HG03442 (cell line): Measurements from ENCODE around the gene DHRS7.

Source experiments
- ATAC-seq: cut with Tn5 transposase; IDR thresholded peaks from one replicate; pipeline ENCODE4 v1.9.1; 2021; ENCODE audit warnings: mild to moderate bottlenecking, moderate library complexity; ENCODE audit not compliant: unreplicated experiment

Gene DHRS7

DNA sequence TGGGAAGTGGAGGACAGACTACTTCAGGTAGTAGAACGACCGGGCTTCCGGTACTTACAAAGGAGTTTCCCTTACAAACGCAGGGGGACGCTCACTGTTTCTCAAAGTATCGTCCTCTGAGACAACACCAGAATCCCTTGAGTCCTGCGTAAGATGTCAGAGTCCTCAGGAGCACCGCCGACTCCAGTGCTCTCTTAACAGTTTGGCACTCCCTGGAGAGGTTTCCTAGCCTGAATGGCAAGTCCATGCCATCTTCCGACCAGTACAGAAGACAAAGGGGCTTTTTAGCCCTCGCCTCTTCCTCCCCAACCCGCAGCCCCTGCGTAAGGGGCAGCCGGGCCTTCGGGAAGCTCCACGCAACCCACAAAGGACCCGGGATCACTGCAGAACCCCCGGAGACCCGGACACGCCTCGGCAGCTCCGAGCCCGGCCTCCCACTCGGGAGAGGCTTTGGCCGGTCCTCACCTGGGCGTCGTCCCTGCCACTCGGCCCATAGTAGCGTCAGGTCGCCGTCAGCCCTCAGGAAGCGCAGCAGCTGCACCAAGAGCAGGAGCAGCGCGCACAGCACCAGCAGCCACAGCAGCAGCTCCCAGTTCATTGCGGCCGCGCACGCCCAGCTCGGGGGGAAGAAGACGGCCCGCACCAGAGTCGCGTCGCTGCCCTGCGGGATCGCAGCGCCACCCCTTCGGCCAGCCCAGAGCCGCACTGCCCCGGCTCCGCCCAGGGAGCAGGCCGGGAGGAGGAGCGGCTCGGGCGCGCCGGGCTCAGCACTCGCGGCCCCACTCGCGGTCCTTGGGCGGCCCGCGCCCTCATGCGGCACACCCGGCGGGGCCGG, at the start of gene DHRS7:
Gene DHRS7, minus strand, starts transcription at position 687 of the 835 bp plus-strand sequence. Its CDS starts 89 bp downstream, at position 598.
- peak; percentile 87 for ATAC-seq

GRCh38 chr14:60214415-60215126, 49.4 kb upstream of the DHRS7 start:
- no peak for ATAC-seq

- ATAC-seq: no peak
Measured at GRCh38 chr14:60214003-60214402, 48.8 kb upstream of the DHRS7 start.

- ATAC-seq: peak; percentile 92
Measured at GRCh38 chr14:60212503-60213371, 47.5 kb upstream of the DHRS7 start.

- ATAC-seq: no peak
Measured at GRCh38 chr14:60211153-60211552, 46.0 kb upstream of the DHRS7 start.

GRCh38 chr14:60210703-60211102, 45.5 kb upstream of the DHRS7 start:
- no peak for ATAC-seq

DNA sequence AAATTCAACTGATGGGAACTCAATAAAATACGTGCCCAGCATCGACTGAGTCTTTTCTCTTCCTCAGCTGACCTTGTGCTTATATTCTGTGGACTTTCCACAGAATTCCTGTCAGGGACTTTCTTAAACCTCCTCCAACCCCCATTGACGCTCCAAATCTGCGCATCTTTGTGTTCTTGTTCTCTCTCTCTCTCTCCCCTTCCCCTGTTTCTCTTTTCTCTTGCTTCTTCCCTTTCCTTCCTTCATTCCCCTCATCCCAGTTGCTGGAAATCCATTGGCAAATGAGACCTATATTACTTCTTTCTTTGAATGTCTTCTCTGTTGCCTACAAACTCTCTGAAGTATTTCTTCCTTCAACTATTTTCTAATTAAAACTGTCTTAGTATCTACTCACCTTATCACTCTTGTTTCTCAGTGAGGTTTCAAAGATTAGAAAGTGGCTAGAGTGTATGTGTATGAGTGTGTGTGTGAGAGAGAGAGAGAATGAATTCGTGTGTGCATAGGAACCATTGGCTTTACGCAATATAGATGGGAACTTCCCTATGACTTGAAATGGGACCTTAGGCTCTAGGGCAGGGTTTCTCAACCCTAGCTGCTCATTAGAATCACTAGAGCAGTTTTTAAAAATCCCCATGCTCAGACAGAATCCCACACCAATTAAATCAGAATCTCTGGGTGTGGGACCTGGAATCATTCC, 41.8 kb upstream of the DHRS7 start:
- ATAC-seq: peak; percentile 38

GRCh38 chr14:60206249-60206670, 41.1 kb upstream of the DHRS7 start:
- ATAC-seq: no peak

GRCh38 chr14:60204843-60205774, 39.9 kb upstream of the DHRS7 start:
- ATAC-seq: peak; percentile 53

DNA sequence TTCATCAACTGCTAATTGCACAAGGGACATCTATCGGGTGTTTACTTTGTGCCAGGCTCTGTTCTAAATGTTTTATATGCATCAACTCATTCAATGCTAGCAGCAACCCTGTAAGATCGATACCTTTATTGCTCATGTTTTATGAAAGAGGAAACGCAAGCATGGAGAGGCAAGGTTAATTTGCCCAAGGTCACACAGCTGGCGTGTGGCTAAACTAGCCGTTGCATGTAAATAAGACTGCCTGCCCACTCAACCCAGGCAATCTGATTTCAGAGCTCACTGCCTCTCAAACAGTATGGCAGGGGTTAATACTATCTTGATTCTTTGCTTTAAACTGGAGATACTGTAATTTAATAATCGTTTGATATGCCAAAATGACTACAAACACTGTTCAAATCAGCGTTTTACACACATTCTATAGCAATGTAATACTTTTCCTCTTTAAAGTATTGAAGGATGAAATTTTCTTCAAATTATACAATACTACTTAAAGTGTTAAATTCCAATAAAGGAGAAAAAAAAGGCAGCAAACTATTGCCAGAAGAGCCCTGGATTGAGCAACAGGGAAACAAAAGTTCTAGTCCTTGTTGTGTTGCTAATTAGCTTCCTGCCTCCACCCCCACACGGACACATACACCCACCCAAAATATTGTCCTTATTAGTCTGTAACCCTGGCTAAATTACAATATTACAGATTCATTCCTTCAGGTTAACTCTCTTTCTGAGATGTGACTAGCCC, 39.1 kb upstream of the DHRS7 start:
- peak; percentile 68 for ATAC-seq

GRCh38 chr14:60199321-60199720, 34.1 kb upstream of the DHRS7 start:
- no peak for ATAC-seq

- ATAC-seq: no peak
Measured at GRCh38 chr14:60197629-60198303, 32.6 kb upstream of the DHRS7 start.

DNA sequence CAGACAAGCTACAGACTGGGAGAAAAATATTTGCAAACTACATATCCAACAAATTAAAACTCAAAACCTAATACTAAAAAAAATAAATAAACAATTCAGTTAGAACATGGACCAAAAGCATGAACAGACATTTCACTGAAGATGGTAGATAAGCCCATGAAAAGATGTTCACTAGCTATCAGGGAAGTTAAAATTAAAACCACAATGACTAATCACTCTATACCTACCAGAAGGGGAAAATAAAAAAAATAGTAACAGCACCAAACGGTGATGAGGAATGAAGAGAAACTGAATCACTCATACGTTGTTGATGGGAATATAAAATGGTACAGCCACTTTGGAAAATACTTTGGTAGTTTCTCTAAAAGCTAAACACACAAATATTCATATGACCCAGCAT, 31.1 kb upstream of the DHRS7 start:
- ATAC-seq: no peak

- ATAC-seq: peak; percentile 81
Measured at GRCh38 chr14:60195179-60195810, 30.1 kb upstream of the DHRS7 start.

- peak; percentile 62 for ATAC-seq
Measured at GRCh38 chr14:60189923-60190840, 25.0 kb upstream of the DHRS7 start.

GRCh38 chr14:60188696-60189095, 23.5 kb upstream of the DHRS7 start:
- ATAC-seq: no peak

DNA sequence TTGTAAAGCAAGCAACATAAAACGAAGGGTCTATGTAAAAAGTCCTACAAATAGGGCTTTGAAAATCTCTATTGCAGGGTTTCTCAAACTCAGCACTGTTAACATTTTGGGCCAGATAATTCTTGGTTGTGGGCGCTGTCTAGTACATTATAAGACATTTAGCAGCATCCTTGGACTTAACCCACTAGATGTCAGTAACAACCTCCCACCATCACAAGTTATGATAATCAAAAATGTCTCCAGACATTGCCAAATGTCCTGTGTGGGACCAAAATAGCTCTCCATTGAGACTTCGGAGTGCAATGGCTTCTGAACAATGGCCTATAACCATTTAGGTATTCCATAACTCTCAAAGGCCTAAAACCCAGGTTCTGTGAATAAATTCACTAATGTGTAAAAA, 22.9 kb upstream of the DHRS7 start:
- ATAC-seq: no peak
